ENCODE data around the gene KLF5. TPM values are rescaled to one million over a fixed set of nuclear protein-coding genes. Genes with fewer than 3 reads are reported as not detected.
A peak's percentile ranks its signal among the peaks of the same experiment; 100 is the strongest.

Gene KLF5
- total RNA-seq, 1 experiment from 2014 or later = 59.2 TPM

- DNase-seq (ENCODE audit: low read depth, low spot score) = no peak
- ATAC-seq = no peak
- Histone ChIP-seq H3K79me2 (ENCODE audit: insufficient read depth, low read length) (peaks cover 98% of the 10 kb centered on the region), H3K36me3 (ENCODE audit: control insufficient read depth in 1 of 2, insufficient read depth in 2 of 2, low read length in 2 of 2) (peaks cover 15 to 19% of the 10 kb centered on the region in 2 experiments; a peak in 3 of 4 replicates), H3K9ac (ENCODE audit: low read length) (no peak overlapping the region), H3K4me1 (ENCODE audit: control insufficient read depth in 1 of 2, insufficient read depth in 2 of 2, low read length in 2 of 2) (peaks cover 16 to 27% of the 10 kb centered on the region in 2 experiments), H3K4me2 (ENCODE audit: low read length) (no peak overlapping the region), H3K27ac (ENCODE audit: low read depth, low read length) (peak overlapping the region; percentile 55; the same call in 1 of the 2 replicates), H3K4me3 (replicated peaks in 1 of 2; ENCODE audit: low read depth in 1 of 2, low read length in 2 of 2) (no peak overlapping the region), H3K9me2 (ENCODE audit: insufficient read depth) (no peaks in the 10 kb centered on the region), H4K20me1 (ENCODE audit: insufficient read depth) (peaks cover 3% of the 10 kb centered on the region; the same call in 1 of the 2 replicates), H3K27me3 (ENCODE audit: insufficient read depth, low read length) (no peaks in the 10 kb centered on the region), H2AFZ (ENCODE audit: low read depth, low read length, poor library complexity, severe bottlenecking) (no peak overlapping the region), H3K9me3 (ENCODE audit: control insufficient read depth in 1 of 2, insufficient read depth in 1 of 2, low read depth in 1 of 2, low read length in 2 of 2) (no peaks in the 10 kb centered on the region)
- TF ChIP-seq REST (IDR thresholded peaks at IDR 0.05; ENCODE audit: low read depth) = no peak
- no peak for TF ChIP-seq ELF1 (IDR thresholded peaks at IDR 0.05; ENCODE audit: borderline replicate concordance, low read depth)
- no peak for TF ChIP-seq EZH2phosphoT487 (IDR thresholded peaks at IDR 0.05; ENCODE audit: borderline replicate concordance)
- no peak for TF ChIP-seq ZNF274 (IDR thresholded peaks at IDR 0.05; ENCODE audit: low read depth, low read length)
- TF ChIP-seq, protein P1, sequence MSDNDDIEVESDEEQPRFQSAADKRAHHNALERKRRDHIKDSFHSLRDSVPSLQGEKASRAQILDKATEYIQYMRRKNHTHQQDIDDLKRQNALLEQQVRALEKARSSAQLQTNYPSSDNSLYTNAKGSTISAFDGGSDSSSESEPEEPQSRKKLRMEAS (IDR thresholded peaks at IDR 0.05) = no peak
- no peak for TF ChIP-seq SP1 (IDR thresholded peaks at IDR 0.05; ENCODE audit: low read depth)
- TF ChIP-seq RAD21 (IDR thresholded peaks at IDR 0.05; ENCODE audit: low read depth) = no peak
- TF ChIP-seq, protein P2, sequence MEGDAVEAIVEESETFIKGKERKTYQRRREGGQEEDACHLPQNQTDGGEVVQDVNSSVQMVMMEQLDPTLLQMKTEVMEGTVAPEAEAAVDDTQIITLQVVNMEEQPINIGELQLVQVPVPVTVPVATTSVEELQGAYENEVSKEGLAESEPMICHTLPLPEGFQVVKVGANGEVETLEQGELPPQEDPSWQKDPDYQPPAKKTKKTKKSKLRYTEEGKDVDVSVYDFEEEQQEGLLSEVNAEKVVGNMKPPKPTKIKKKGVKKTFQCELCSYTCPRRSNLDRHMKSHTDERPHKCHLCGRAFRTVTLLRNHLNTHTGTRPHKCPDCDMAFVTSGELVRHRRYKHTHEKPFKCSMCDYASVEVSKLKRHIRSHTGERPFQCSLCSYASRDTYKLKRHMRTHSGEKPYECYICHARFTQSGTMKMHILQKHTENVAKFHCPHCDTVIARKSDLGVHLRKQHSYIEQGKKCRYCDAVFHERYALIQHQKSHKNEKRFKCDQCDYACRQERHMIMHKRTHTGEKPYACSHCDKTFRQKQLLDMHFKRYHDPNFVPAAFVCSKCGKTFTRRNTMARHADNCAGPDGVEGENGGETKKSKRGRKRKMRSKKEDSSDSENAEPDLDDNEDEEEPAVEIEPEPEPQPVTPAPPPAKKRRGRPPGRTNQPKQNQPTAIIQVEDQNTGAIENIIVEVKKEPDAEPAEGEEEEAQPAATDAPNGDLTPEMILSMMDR (IDR thresholded peaks at IDR 0.05 in 2 of 3, conservative IDR thresholded peaks at IDR 0.05 in 1 of 3; ENCODE audit: borderline replicate concordance in 1 of 3, insufficient read depth in 1 of 3, low read depth in 2 of 3, low read length in 2 of 3) = no peak
- TF ChIP-seq, protein P3, sequence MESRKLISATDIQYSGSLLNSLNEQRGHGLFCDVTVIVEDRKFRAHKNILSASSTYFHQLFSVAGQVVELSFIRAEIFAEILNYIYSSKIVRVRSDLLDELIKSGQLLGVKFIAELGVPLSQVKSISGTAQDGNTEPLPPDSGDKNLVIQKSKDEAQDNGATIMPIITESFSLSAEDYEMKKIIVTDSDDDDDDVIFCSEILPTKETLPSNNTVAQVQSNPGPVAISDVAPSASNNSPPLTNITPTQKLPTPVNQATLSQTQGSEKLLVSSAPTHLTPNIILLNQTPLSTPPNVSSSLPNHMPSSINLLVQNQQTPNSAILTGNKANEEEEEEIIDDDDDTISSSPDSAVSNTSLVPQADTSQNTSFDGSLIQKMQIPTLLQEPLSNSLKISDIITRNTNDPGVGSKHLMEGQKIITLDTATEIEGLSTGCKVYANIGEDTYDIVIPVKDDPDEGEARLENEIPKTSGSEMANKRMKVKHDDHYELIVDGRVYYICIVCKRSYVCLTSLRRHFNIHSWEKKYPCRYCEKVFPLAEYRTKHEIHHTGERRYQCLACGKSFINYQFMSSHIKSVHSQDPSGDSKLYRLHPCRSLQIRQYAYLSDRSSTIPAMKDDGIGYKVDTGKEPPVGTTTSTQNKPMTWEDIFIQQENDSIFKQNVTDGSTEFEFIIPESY (IDR thresholded peaks at IDR 0.05; ENCODE audit: extremely low read depth, insufficient replicate concordance, low read length) = no peak
- no peak for TF ChIP-seq EGR1 (IDR thresholded peaks at IDR 0.05; ENCODE audit: low read depth)
- TF ChIP-seq CEBPB (IDR thresholded peaks at IDR 0.05; ENCODE audit: low read depth) = no peak
- TF ChIP-seq EZH2 (IDR thresholded peaks at IDR 0.05) = no peak
- CTCF ChIA-PET = no interaction called here
- RAD21 ChIA-PET (ENCODE audit: low non-redundant PET in 1 of 2, low total read pairs in 2 of 2, uncharacterized antibody in 2 of 2, unreplicated experiment in 2 of 2) = no interaction called here
- intact Hi-C loops (cut with micrococcal nuclease) = loop anchor here (10.0 kb wide), 1 partner anchor 475 kb away; no protein-coding TSS in a partner anchor
- BruUV-seq (replicated peaks) = no TSS peak
- POLR2A ChIA-PET = interaction anchor here (1.0 to 1.8 kb wide), 2 partner anchors 10 to 11 kb away, joined by 4 to 8 read pairs; partner anchors contain the start of gene KLF5
Measured at GRCh38 chr13:73069206-73069805, 10.5 kb downstream of the KLF5 start.

Data from HCT116 (cell line).